Heart left ventricle (tissue), 13 donors: Measurements from ENCODE around the gene FAM227A.

Experiments
- CTCF ChIP-seq, 12 donors: fragments of 200-600 bp; sonication (generic) in 4 of 12; IDR thresholded peaks; one replicate each; pipeline versions ENCODE4 v1.5.0 to v1.8.0; 2018 to 2022; ENCODE audit warnings: antibody characterized with exemption in 12 of 12, mild to moderate bottlenecking in 5 of 12
- POLR2A ChIP-seq, 2 donors: fragments of 450-650 bp; IDR thresholded peaks; one replicate each; pipeline ENCODE4 v1.6.1; 2017; ENCODE audit warnings: antibody characterized with exemption in 2 of 2, mild to moderate bottlenecking in 2 of 2, moderate library complexity in 2 of 2
- donor health status: ischemic (EF 13 %, LVEDD 7.1; RV severe dilation, severe dysfunction).
- donor health status: DM: no; HTN: yes; CAD: no.
- donor health status: DM: no; HTN: no; CAD: no.
- donor health status: ischemic (EF 25% LVEDD 6.9; RV normal size, moderate dysfunction).
- donor health status: ischemic (EF 25% LVEDD 5.7; RV mildly dilated, moderate dysfunction).
- donor health status: ischemic (EF 35%, LVEDD 5.7; RV mildly dilated, moderate dysfunction).
- donor health status: nonischemic (EF 11% LVEDD 7.7; RV severe dilation, severe dysfunction).
- donor health status: DM: yes; HTN: yes; CAD: no.
- donor health status: PGD.
- donor health status: ischemic (EF 29% LVEDD 5.4; RV normal size, mild dysfunction).
- donor health status: nonischemic (EF 23%, LVEDD 6.1; RV moderate dilation, normal function).

GRCh38 chr22:38618258-38618657, 37.9 kb downstream of the FAM227A start:
- TF ChIP-seq POLR2A (IDR thresholded peaks at IDR 0.05): no peak
- TF ChIP-seq CTCF (IDR thresholded peaks at IDR 0.05): no peak
